Keratinocyte (primary cell): Measurements from ENCODE around the gene CD74. TPM values are rescaled to one million over a fixed set of nuclear protein-coding genes. Genes with fewer than 3 reads are reported as not detected.

Experiments used
- DNase-seq: peaks from one replicate; pipeline ENCODE4 v3.0.0-alpha.2; 2011; ENCODE audit warnings: low read depth, missing footprints, low spot score
- FAIRE-seq: peaks from 2 replicates; lab custom pipeline; 2011; peaks lifted over from hg19 to GRCh38; lab: Jason Lieb, UNC
- H2AFZ ChIP-seq: 2 replicates; pipeline ENCODE4 v1.6.0; 2012; ENCODE audit warnings: low read length, control low read depth, inconsistent platforms; ENCODE audit not compliant: control insufficient read depth
- H3K27ac ChIP-seq: 2 replicates; pipeline ENCODE4 v1.5.1; 2011; ENCODE audit warnings: low read length; ENCODE audit not compliant: control insufficient read depth, insufficient read depth
- H3K27me3 ChIP-seq: 3 replicates; pipeline ENCODE4 v1.6.0; 2011; ENCODE audit warnings: low read length; ENCODE audit not compliant: control insufficient read depth, insufficient read depth; ENCODE audit errors: extremely low read depth
- H3K36me3 ChIP-seq, 2 experiments: 2 replicates in 1 of 2; 3 replicates in 1 of 2; pipeline ENCODE4 v1.5.1; 2011; ENCODE audit warnings: low read length in 2 of 2, mild to moderate bottlenecking in 1 of 2; ENCODE audit not compliant: control insufficient read depth in 2 of 2, insufficient read depth in 2 of 2; ENCODE audit errors: extremely low read depth in 1 of 2
- H3K4me1 ChIP-seq: 3 replicates; pipeline ENCODE4 v1.5.1; 2011; ENCODE audit warnings: low read length; ENCODE audit not compliant: control insufficient read depth, insufficient read depth; ENCODE audit errors: extremely low read depth
- H3K4me2 ChIP-seq: 3 replicates; pipeline ENCODE4 v1.6.0; 2011; ENCODE audit warnings: low read depth, low read length; ENCODE audit not compliant: control insufficient read depth, insufficient read depth; ENCODE audit errors: extremely low read depth
- H3K4me3 ChIP-seq, 3 experiments: fragments of 200-600 bp in 1 of 3; sonication (generic) in 1 of 3; 2 replicates in 2 of 3; 3 replicates in 1 of 3; pipeline ENCODE4 v1.5.1; 2011 to 2016; ENCODE audit warnings: low read length in 3 of 3, mild to moderate bottlenecking in 3 of 3, control low read depth in 2 of 3, inconsistent platforms in 1 of 3, low read depth in 1 of 3, mixed read lengths in 1 of 3, mixed run types in 1 of 3, moderate library complexity in 1 of 3; ENCODE audit not compliant: control insufficient read depth in 2 of 3, insufficient read depth in 2 of 3; ENCODE audit errors: extremely low read depth in 1 of 3
- H3K79me2 ChIP-seq: 2 replicates; pipeline ENCODE4 v1.6.0; 2012; ENCODE audit warnings: low read length; ENCODE audit not compliant: control insufficient read depth, insufficient read depth
- H3K9ac ChIP-seq: 3 replicates; pipeline ENCODE4 v1.6.0; 2011; ENCODE audit warnings: low read length; ENCODE audit not compliant: control insufficient read depth, insufficient read depth; ENCODE audit errors: extremely low read depth
- H3K9me1 ChIP-seq: 3 replicates; pipeline ENCODE4 v1.6.0; 2011; ENCODE audit warnings: low read length; ENCODE audit not compliant: control insufficient read depth, insufficient read depth; ENCODE audit errors: extremely low read depth
- H3K9me3 ChIP-seq: 2 replicates; pipeline ENCODE4 v1.5.1; 2012; ENCODE audit warnings: low read depth, low read length; ENCODE audit not compliant: control insufficient read depth
- H4K20me1 ChIP-seq: 3 replicates; pipeline ENCODE4 v1.6.0; 2011; ENCODE audit warnings: low read length; ENCODE audit not compliant: control insufficient read depth, insufficient read depth; ENCODE audit errors: extremely low read depth
- EZH2 ChIP-seq: IDR thresholded peaks from one replicate; pipeline ENCODE4 v1.6.1; 2012; ENCODE audit warnings: inconsistent platforms, mild to moderate bottlenecking, low read length, moderate library complexity
- dilution Hi-C: fragments of 300-500 bp; cut with MboI; formaldehyde crosslinking; loops from one replicate; pipeline ENCODE4 v1.7.0; 2020; ENCODE audit warnings: low sequenced_read_pairs; ENCODE audit not compliant: extremely low pct_ligation_motif_present
- polyA minus RNA-seq, 3 experiments: library from RNA; depleted of rRNA, polyadenylated mRNA; stranded (reverse); fragments of >200 nt; gene quantifications; 1 replicate in 1 of 3; 2 replicates in 1 of 3; 3 replicates in 1 of 3; pipeline ENCODE4 v1.2.3, GENCODE V29; 2011
- polyA plus RNA-seq, 5 experiments: library from polyadenylated mRNA; depleted of rRNA in 3 of 5; stranded (reverse) in 3 of 5; stranded (forward) in 1 of 5; unstranded in 1 of 5; fragments of >200 nt; gene quantifications; 1 replicate in 1 of 5; 2 replicates in 3 of 5; 3 replicates in 1 of 5; pipeline versions ENCODE4 v1.2.1 to v1.2.3, GENCODE V29; 2011 to 2012; ENCODE audit warnings: missing spikeins in 2 of 5, low read depth in 1 of 5, low replicate concordance in 1 of 5
- TF ChIP-seq, protein P1 (sequence below), 3 experiments: IDR thresholded peaks in 1 of 3; conservative IDR thresholded peaks in 1 of 3; optimal IDR thresholded peaks in 1 of 3; 2 replicates in 2 of 3; 3 replicates in 1 of 3; pipeline versions ENCODE3 to v1.5.1; 2011; ENCODE audit warnings: low read length in 3 of 3, mild to moderate bottlenecking in 3 of 3, moderate library complexity in 2 of 3, control low read depth in 1 of 3, inconsistent platforms in 1 of 3; ENCODE audit not compliant: insufficient read depth in 2 of 3; ENCODE audit errors: extremely low read depth in 1 of 3

Gene CD74
- polyA plus RNA-seq (0.71 to 1.8 TPM (median 1.3 TPM) in 3 replicates), polyA minus RNA-seq (0.90 to 1.9 TPM (median 0.96 TPM) in 3 replicates)
- polyA plus RNA-seq (2011; ENCODE audit: low read depth): 0.24 TPM
- polyA plus RNA-seq (2011; cell fraction: cytosol; rRNA removed): 1.1 and 1.5 TPM in 2 replicates
- 1.8 and 2.2 TPM in 2 replicates for polyA plus RNA-seq (2011; cell fraction: nucleus; rRNA removed)
- polyA plus RNA-seq (2012; ENCODE audit: low replicate concordance): 0.52 and 2.0 TPM in 2 replicates
- polyA minus RNA-seq (2011; cell fraction: cytosol; rRNA and poly(A)+ RNA removed): not detected
- polyA minus RNA-seq (2011; cell fraction: nucleus; rRNA and poly(A)+ RNA removed): 0.32 and 2.6 TPM in 2 replicates

DNA sequence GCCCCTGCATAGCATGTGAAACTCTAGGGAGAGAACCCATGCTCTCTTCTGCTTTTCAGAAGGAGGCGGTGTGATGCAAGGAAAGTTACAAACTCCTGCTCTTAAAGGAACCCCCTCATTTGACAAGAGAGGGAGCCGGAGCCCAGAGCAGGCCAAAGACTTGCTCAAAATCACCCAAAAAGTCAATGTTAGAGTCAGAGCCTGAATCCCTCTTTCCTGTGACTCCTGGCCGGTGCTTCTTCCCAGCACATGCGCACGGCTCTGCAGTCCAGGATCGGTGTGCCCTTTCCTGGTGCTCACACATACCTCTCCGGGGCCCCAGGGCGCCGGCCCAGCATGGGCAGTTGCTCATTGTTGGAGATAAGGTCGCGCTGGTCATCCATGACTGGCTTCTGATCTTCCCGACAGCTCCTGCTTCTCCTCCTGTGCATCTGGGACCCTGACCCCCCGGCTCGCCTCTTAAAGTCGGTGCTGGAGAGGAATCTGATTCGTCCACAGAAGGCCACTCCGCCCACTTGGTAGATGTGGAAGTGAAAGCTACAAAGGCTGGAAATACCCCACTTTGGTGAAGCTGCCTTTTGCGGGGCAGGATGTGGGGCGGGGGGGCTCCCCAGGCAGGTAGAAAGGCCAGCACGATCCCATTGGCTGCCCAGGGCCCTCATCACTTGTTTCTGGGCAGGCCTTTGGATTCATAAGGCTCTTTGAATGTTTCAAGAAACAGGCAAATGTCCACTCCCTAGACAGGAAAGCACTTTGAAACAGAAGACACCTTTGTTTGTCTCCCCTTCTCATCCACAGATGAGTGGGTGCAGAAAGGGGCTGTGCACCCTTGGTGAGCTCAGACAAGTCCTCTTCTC lies at the start of gene CD74:
Gene CD74, minus strand, starts transcription at position 592 of the 857 bp plus-strand sequence. Its CDS starts 161 bp downstream, at position 431.
- Histone ChIP-seq H3K9me1 (no peaks in the 10 kb centered on the region), H3K27ac (no peak within 1 kb of the TSS), H3K36me3 (no peaks in the 10 kb centered on the region), H3K79me2 (no peaks in the 10 kb centered on the region), H2AFZ (peak within 1 kb of the TSS; percentile 38), H3K4me1 (no peaks in the 10 kb centered on the region), H3K9me3 (no peaks in the 10 kb centered on the region), H3K4me3 (no peak within 1 kb of the TSS), H3K4me2 (no peak within 1 kb of the TSS), H3K27me3 (no peaks in the 10 kb centered on the region), H4K20me1 (no peaks in the 10 kb centered on the region), H3K9ac (no peak within 1 kb of the TSS)
- no peak for TF ChIP-seq EZH2
- TF ChIP-seq, protein P1, sequence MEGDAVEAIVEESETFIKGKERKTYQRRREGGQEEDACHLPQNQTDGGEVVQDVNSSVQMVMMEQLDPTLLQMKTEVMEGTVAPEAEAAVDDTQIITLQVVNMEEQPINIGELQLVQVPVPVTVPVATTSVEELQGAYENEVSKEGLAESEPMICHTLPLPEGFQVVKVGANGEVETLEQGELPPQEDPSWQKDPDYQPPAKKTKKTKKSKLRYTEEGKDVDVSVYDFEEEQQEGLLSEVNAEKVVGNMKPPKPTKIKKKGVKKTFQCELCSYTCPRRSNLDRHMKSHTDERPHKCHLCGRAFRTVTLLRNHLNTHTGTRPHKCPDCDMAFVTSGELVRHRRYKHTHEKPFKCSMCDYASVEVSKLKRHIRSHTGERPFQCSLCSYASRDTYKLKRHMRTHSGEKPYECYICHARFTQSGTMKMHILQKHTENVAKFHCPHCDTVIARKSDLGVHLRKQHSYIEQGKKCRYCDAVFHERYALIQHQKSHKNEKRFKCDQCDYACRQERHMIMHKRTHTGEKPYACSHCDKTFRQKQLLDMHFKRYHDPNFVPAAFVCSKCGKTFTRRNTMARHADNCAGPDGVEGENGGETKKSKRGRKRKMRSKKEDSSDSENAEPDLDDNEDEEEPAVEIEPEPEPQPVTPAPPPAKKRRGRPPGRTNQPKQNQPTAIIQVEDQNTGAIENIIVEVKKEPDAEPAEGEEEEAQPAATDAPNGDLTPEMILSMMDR (optimal IDR thresholded peaks at IDR 0.05 in 1 of 3, IDR thresholded peaks at IDR 0.05 in 1 of 3, conservative IDR thresholded peaks at IDR 0.05 in 1 of 3; ENCODE audit: extremely low read depth in 1 of 3, insufficient read depth in 2 of 3, low read length in 3 of 3): no peak
- FAIRE-seq: no peak
- DNase-seq: no peak
- dilution Hi-C loops: no loop called here

DNA sequence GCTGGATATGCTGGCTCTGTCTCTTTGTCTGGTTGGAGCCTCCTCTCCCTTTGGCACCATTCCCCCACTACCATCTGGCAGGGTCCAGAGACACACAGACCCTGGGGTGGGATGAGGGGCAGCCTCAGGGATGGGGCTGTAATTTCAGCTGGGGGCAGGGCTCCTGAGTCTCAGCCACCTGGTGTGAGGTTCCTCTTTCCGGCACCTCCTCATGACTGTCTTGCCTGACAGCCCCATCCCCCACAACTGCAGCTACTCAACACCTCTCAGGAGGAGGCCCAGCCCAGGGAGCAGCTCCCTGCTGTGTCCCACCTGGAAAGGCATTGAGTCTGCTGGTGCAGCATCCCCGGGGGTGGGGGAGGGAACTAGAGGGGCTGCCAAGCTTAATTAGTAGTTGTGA lies 48.5 kb upstream of the CD74 start:
- H3K9me3 ChIP-seq: no peaks in the 10 kb centered on the region
- no peak overlapping the region for H3K9ac ChIP-seq
- H3K4me1 ChIP-seq: peaks cover 13% of the 10 kb centered on the region
- H3K4me3 ChIP-seq: no peak overlapping the region
- no peaks in the 10 kb centered on the region for H4K20me1 ChIP-seq
- DNase-seq (no peak), FAIRE-seq (no peak)
- no peak overlapping the region for H3K4me2 ChIP-seq
- TF ChIP-seq EZH2: no peak
- TF ChIP-seq, protein P1 (optimal IDR thresholded peaks at IDR 0.05 in 1 of 3, IDR thresholded peaks at IDR 0.05 in 1 of 3, conservative IDR thresholded peaks at IDR 0.05 in 1 of 3; ENCODE audit: extremely low read depth in 1 of 3, insufficient read depth in 2 of 3, low read length in 3 of 3): no peak
- dilution Hi-C loops: no loop called here
- H3K27me3 ChIP-seq: no peaks in the 10 kb centered on the region
- no peaks in the 10 kb centered on the region for H3K36me3 ChIP-seq
- H3K79me2 ChIP-seq: no peaks in the 10 kb centered on the region
- no peak overlapping the region for H2AFZ ChIP-seq
- no peaks in the 10 kb centered on the region for H3K9me1 ChIP-seq
- no peak overlapping the region for H3K27ac ChIP-seq
